Loucy (cell line): ENCODE data around the gene SLC5A12.

Source experiments
- EZH2phosphoT487 ChIP-seq: fragments of 200-600 bp; IDR thresholded peaks from 2 replicates; pipeline ENCODE4 v1.6.1; 2018; ENCODE audit warnings: antibody characterized with exemption, mild to moderate bottlenecking, moderate library complexity, borderline replicate concordance
- TF ChIP-seq, protein P1 (sequence below): fragments of 200-600 bp; sonication (generic); conservative IDR thresholded peaks from 2 replicates; pipeline ENCODE4 v1.5.1; 2014; ENCODE audit warnings: mild to moderate bottlenecking, antibody characterized with exemption, low read length

DNA sequence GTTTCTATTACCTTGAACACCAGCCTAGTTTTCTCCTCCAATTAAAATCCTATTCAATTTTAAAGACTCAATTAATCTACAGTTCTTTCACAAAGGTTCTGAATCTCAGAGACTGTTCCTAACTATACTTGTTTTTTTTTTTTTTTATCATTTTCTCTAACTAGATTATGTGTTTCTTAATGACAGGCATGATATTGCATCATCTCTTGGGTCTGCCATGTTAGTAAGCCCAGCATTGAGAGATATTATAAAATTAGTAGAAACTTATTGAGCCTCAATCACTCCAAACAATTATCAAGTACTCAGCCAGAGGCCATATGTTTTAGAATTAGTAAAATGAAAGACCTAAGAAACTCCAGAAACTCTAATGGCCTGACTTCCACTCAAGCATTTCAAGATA is 28.1 kb upstream of the SLC5A12 start:
- TF ChIP-seq, protein P1, sequence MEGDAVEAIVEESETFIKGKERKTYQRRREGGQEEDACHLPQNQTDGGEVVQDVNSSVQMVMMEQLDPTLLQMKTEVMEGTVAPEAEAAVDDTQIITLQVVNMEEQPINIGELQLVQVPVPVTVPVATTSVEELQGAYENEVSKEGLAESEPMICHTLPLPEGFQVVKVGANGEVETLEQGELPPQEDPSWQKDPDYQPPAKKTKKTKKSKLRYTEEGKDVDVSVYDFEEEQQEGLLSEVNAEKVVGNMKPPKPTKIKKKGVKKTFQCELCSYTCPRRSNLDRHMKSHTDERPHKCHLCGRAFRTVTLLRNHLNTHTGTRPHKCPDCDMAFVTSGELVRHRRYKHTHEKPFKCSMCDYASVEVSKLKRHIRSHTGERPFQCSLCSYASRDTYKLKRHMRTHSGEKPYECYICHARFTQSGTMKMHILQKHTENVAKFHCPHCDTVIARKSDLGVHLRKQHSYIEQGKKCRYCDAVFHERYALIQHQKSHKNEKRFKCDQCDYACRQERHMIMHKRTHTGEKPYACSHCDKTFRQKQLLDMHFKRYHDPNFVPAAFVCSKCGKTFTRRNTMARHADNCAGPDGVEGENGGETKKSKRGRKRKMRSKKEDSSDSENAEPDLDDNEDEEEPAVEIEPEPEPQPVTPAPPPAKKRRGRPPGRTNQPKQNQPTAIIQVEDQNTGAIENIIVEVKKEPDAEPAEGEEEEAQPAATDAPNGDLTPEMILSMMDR: no peak
- no peak for TF ChIP-seq EZH2phosphoT487
